Activated B cell treated with CpG ODN at 0.5 μM for 24 hours (primary cell): ENCODE results near the gene ST8SIA4. TPM values are rescaled to one million over a fixed set of nuclear protein-coding genes. Genes with fewer than 3 reads are reported as not detected.

Experiments
- ATAC-seq: fragments of 200-7000 bp; cut with Tn5 transposase; one replicate; pipeline ENCODE4 v1.10.0; 2021; ENCODE audit warnings: low read depth, mild to moderate bottlenecking, moderate library complexity
- CTCF ChIA-PET: fragments of 350-600 bp; sonication (Branson Sonifier 250); formaldehyde crosslinking; loops from one replicate; lab custom pipeline; 2021; ENCODE audit warnings: antibody characterized with exemption; lab: Charles Lee
- POLR2A ChIA-PET: fragments of 350-600 bp; sonication (Branson Sonifier 250); formaldehyde crosslinking; loops from one replicate; lab custom pipeline; 2021; ENCODE audit warnings: antibody characterized with exemption; lab: Charles Lee
- DNase-seq: peaks from one replicate; pipeline ENCODE4 v3.0.0; 2022
- H3K27ac Mint-ChIP-seq: one replicate; pipeline ENCODE4 v1.8.0; 2020; ENCODE audit warnings: mixed read lengths
- H3K27me3 Mint-ChIP-seq: one replicate; pipeline ENCODE4 v1.8.0; 2021; ENCODE audit warnings: mixed read lengths
- H3K36me3 Mint-ChIP-seq: one replicate; pipeline ENCODE4 v1.8.0; 2021; ENCODE audit warnings: low read depth, mixed read lengths
- H3K4me1 Mint-ChIP-seq: one replicate; pipeline ENCODE4 v1.8.0; 2021; ENCODE audit warnings: mixed read lengths
- H3K4me3 Mint-ChIP-seq: one replicate; pipeline ENCODE4 v1.8.0; 2020; ENCODE audit warnings: mild to moderate bottlenecking, mixed read lengths
- H3K9me3 Mint-ChIP-seq: one replicate; pipeline ENCODE4 v1.8.0; 2020; ENCODE audit warnings: mixed read lengths
- CTCF ChIP-seq: fragments of 200-600 bp; IDR thresholded peaks from one replicate; pipeline ENCODE4 v1.8.0; 2022; ENCODE audit warnings: antibody characterized with exemption, mild to moderate bottlenecking
- intact Hi-C: fragments of 100-400 bp; cut with micrococcal nuclease; formaldehyde crosslinking; loops from one replicate; pipeline ENCODE4 v1.15.1; 2024
- total RNA-seq: library from RNA; stranded (reverse); gene quantifications from 2 replicates; pipeline ENCODE4 v1.2.3, GENCODE V29; 2022

ST8SIA4 gene
- total RNA-seq, 1 donor from 2014 or later = 125 TPM

GRCh38 chr5:100842080-100842479, 61.0 kb downstream of the ST8SIA4 start:
- ATAC-seq (no peak), DNase-seq (no peak)
- ChIA-PET POLR2A (interaction anchor here (1.2 to 10.7 kb wide), 9 partner anchors 10 to 65 kb away, joined by 3 to 199 read pairs (median 6); partner anchors contain the start of gene ST8SIA4), CTCF (interaction anchor here (1.2 to 3.6 kb wide), 4 partner anchors 15 to 67 kb away, joined by 4 to 16 read pairs (median 5); no protein-coding TSS in a partner anchor)
- peaks cover 52% of the 10 kb centered on the region for H3K36me3 Mint-ChIP-seq
- no peak for TF ChIP-seq CTCF
- peaks cover 82% of the 10 kb centered on the region for H3K4me1 Mint-ChIP-seq
- H3K9me3 Mint-ChIP-seq = no peaks in the 10 kb centered on the region
- H3K27ac Mint-ChIP-seq = peak overlapping the region; percentile 59
- H3K4me3 Mint-ChIP-seq = peak overlapping the region; percentile 61
- no peaks in the 10 kb centered on the region for H3K27me3 Mint-ChIP-seq
- intact Hi-C loops = no loop called here

GRCh38 chr5:100841358-100842076, 61.6 kb downstream of the ST8SIA4 start:
- Mint-ChIP-seq H3K27me3 (no peaks in the 10 kb centered on the region), H3K4me1 (peaks cover 81% of the 10 kb centered on the region), H3K36me3 (peaks cover 51% of the 10 kb centered on the region), H3K9me3 (no peaks in the 10 kb centered on the region), H3K4me3 (peak overlapping the region; percentile 63), H3K27ac (peak overlapping the region; percentile 86)
- no peak for ATAC-seq
- no peak for DNase-seq
- intact Hi-C loops = no loop called here
- no peak for TF ChIP-seq CTCF
- ChIA-PET POLR2A (interaction anchor here (1.4 to 10.7 kb wide), 10 partner anchors 10 to 63 kb away, joined by 5 to 199 read pairs (median 8); partner anchors contain the start of gene ST8SIA4), CTCF (interaction anchor here (0.8 to 3.6 kb wide), 6 partner anchors 13 to 66 kb away, joined by 3 to 16 read pairs (median 5); no protein-coding TSS in a partner anchor)

- H3K9me3 Mint-ChIP-seq = no peaks in the 10 kb centered on the region
- H3K36me3 Mint-ChIP-seq = peaks cover 45% of the 10 kb centered on the region
- peak overlapping the region; percentile 86 for H3K27ac Mint-ChIP-seq
- H3K27me3 Mint-ChIP-seq = no peaks in the 10 kb centered on the region
- no peak for TF ChIP-seq CTCF
- H3K4me3 Mint-ChIP-seq = peak overlapping the region; percentile 63
- no peak for DNase-seq
- intact Hi-C loops = loop anchor here (1.0 kb wide), 5 partner anchors 12 to 60 kb away; no protein-coding TSS in a partner anchor
- H3K4me1 Mint-ChIP-seq = peaks cover 81% of the 10 kb centered on the region
- CTCF ChIA-PET = interaction anchor here (1.1 to 3.6 kb wide), 5 partner anchors 13 to 65 kb away, joined by 3 to 16 read pairs (median 7); no protein-coding TSS in a partner anchor
- POLR2A ChIA-PET = interaction anchor here (1.0 to 10.7 kb wide), 11 partner anchors 11 to 62 kb away, joined by 3 to 199 read pairs (median 8); partner anchors contain the start of gene ST8SIA4
- peak; percentile 17 for ATAC-seq
These were observed 62.3 kb downstream of the ST8SIA4 start for GRCh38 chr5:100840789-100841188.

GRCh38 chr5:100840370-100840769, 62.7 kb downstream of the ST8SIA4 start:
- H3K27ac Mint-ChIP-seq = peak overlapping the region; percentile 86
- peaks cover 84% of the 10 kb centered on the region for H3K4me1 Mint-ChIP-seq
- no peak for TF ChIP-seq CTCF
- peaks cover 48% of the 10 kb centered on the region for H3K36me3 Mint-ChIP-seq
- intact Hi-C loops = loop anchor here (1.0 kb wide), 5 partner anchors 12 to 60 kb away; no protein-coding TSS in a partner anchor
- ChIA-PET CTCF (interaction anchor here (1.1 to 3.6 kb wide), 4 partner anchors 12 to 65 kb away, joined by 3 to 16 read pairs (median 8); no protein-coding TSS in a partner anchor), POLR2A (interaction anchor here (0.8 to 10.7 kb wide), 12 partner anchors 12 to 62 kb away, joined by 3 to 199 read pairs (median 8); partner anchors contain the start of gene ST8SIA4)
- H3K4me3 Mint-ChIP-seq = peak overlapping the region; percentile 63
- DNase-seq = no peak
- no peaks in the 10 kb centered on the region for H3K9me3 Mint-ChIP-seq
- peak; percentile 90 for ATAC-seq
- no peaks in the 10 kb centered on the region for H3K27me3 Mint-ChIP-seq
